Right lobe of liver (tissue), 4 donors: ENCODE measurements around the gene TTLL3.

Experiments used
- CTCF ChIP-seq, 4 donors: fragments of 200-600 bp in 3 of 4; fragments of 450-650 bp in 1 of 4; IDR thresholded peaks; one replicate each; pipeline versions ENCODE4 v1.5.1 to v1.8.0; 2016 to 2022; ENCODE audit warnings: antibody characterized with exemption in 4 of 4, mild to moderate bottlenecking in 2 of 4
- POLR2A ChIP-seq: fragments of 450-650 bp; IDR thresholded peaks from one replicate; pipeline ENCODE4 v1.6.1; 2017; ENCODE audit warnings: antibody characterized with exemption, mild to moderate bottlenecking
- donor health status: DM: no; HTN: no; CAD: no.
- donor health status: DM: no; HTN: no; CAD: no.
- donor health status: DM: no; HTN: yes; CAD: no.

- TF ChIP-seq CTCF (IDR thresholded peaks at IDR 0.05) (no peak), POLR2A (no peak)
Measured at GRCh38 chr3:9818666-9819335, 8.7 kb downstream of the TTLL3 start.
